ENCODE data around the gene GNAI2.
"Not testable (repeated sequence)": the region's sequence is repeated elsewhere in the genome, so short reads cannot be mapped to it uniquely, and the experiment has no call there.

The GNAI2 gene

DNA sequence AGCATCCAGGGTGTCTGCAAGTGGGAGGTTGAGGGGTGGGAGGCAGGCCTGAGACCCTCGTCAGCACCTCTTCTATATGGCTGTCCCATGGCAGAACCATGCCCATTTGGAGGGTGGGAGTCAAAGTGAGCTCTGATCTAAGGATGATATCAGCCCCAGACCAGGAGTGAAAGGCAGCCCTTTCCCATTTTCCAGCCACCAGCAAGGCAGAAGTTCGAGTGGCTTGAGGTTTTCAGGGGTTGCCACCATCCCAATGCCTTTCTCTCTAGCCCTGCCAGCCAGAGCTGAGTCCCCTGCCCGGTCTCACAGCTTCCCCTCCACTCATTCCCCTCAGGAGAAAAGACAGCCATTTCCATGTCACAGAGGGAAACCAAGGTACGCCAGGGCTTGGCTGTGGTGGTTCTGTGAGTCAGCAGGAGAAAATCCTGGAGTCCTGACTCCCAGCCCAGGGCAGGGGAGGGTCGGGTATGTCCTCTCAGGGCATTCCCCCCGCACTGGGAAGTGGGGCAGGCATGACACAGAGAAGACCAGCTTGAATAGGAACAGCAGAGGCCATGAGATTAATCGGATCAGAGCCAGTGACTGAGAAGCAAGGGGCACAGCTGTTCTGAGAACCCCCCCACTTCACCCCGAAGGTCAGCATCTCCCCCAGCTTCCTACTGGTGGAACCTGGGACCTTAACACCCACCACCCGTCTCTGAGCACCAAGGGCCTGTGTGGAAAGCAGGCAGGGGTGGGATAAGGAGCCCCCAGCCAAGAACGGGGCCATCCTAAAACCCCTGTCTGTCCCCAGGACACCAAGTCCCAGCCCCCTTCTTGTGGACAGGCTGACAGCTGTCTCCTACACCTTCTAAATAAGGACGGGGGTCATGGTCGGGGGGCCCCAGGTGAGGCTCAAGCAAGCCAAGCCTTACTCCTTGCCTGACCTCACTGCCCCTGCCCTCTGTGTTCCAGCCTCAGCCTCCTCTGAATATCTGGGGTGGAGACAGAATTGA, 31.9 kb upstream of the GNAI2 start:
- no peak overlapping the region for H3K27ac ChIP-seq

DNA sequence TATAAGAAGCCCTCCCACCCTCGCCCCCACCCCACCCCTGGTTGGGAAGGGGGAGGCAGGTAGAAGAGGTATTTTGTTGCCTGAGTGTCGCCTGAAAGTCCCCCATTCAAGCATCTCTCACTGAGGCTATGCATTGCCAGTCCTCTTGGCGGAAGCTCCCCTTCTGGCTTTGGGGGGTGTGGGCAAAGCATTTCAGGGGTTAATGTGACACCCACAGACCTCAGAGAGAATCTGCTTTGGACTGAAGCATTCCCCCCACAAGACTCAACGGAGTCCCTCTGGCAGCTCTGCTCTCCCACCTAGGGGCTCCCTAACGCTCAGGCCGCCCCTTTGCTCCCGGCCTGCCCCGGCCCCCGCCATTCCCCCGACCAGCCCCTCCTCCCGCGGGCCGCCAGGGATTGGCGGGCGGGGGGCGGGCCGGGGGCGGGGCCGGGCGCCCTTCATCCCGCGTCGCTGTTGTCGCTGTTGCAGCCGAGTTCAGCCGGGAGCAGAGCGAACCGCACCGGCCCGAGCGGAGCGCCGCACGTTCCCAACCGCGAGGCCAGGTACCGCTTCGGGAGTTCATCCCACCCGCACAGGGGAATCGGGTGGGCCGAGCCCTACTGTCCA, 31.1 kb upstream of the GNAI2 start, which contains the start of gene SLC38A3:
SLC38A3 (plus strand) TSS at position 468 of the 609 bp plus-strand sequence. CDS start 8,929 bp downstream, outside the sequence.
- no peak within 1 kb of the TSS for H3K27ac ChIP-seq
- no peak for DNase-seq (ENCODE audit: low read depth, low spot score)

More for the DNA sequence above, 31.9 kb upstream of the GNAI2 start:
- no peak for DNase-seq (ENCODE audit: low read depth, low spot score)

DNA sequence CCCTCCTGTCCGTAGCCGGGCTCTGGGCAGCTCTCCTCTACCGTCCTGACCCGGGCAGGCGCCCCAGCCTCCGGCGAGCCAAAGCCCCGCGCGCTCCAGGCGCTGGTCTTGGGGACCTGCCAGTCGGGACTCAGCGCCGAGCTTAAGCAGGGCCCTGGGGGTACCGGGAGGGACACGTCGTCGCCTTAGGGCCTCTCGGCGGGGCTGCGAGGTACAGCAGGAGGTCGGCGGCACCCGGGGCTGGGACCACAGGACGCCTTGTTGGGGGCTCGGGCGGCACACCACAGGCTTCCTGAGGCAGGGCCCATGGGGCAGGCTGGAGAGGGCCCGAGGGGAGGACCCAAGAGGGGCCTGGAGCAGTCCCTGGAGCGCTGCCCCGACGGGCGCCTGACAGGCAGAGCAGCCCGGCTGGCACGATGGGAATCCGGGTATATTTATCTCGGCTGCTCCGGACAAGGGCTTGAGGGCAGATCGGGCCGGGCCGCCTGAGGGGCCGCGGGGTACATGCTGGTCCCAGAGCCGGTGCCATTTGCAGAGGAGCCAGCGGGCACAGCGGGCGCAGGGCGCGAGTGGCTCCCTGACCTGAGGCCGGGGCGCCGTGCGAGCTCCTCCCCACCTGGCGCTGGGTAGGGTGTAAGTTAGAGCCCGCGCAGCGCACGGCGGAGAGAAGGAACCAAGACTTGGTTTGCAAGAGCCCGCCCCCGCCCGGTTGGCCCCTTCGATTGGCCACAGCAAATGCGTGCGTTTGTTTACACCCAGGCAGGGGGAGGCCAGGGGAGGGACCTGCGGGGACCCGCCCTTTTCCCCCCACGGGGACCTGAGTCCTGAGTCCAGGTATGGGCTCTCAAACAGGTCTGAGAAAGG, 30.4 kb upstream of the GNAI2 start:
- no peak overlapping the region for H3K27ac ChIP-seq
- no peak for DNase-seq (ENCODE audit: low read depth, low spot score)

DNA sequence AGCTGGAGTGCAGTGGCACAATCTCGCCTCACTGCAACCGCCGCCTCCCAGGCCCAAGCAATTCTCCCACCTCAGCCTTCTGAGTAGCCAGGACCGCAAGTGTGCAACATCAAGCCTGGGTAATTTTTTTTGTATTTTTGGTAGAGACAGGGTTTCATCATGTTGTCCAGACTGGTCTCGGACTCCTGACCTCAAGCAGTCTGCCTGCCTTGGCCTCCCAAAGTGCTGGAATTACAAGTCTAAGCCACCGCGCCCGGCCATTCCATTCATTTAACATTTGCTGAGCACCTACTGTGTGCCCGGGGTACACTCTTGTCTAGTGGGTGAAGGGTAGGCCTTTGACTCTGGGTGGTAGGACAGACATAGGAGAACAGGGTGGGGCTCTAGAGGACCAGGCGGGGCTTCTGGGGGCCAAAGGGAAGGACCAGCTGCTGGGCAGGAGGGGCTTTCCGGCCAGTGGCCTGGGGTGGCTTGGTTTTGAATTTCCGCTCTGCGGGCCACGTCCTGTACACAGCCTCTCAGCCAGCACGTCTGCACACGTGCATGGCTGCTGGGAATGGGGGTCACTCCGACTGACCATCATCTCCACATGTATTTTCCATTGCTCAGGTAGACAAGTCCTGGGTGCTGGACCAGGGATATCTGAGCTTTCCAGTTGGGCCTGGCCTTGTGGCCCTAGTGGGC, 28.5 kb upstream of the GNAI2 start:
- no peak overlapping the region for H3K27ac ChIP-seq
- DNase-seq (ENCODE audit: low read depth, low spot score), result no peak

DNA sequence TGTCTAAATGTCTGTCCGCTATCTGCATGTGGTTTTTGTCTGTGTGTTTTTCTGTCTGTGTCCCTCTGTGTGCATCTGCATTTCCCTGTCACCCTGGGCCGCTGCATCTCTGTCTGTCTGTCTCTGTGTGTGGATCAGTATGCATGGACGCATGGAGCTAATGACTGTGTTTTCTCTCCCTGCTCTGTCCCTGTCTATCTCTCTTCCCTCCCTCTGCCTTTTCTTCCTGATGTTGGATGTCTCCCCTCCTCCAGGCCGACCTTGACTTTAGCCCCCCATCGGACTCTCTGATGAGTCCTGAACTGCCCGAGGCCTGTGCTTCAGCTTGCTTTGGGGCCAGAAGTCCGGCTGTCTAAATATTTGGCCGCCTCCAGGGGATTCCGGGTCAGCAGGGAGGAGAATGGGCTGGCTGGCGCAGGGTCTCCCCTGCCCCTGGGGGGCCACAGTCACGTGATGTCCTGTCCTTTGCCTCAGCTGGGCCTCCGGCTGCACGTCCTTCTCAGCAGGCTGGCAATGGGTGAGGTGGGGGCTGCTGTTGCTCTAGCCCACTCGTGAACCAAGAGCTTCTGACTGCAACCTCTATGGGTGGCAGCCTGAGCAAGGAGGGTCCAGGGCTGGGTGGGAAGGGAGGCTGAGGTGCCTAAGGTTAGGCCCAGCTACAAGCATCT, 27.2 kb upstream of the GNAI2 start:
- no peak overlapping the region for H3K27ac ChIP-seq
- no peak for DNase-seq (ENCODE audit: low read depth, low spot score)

DNA sequence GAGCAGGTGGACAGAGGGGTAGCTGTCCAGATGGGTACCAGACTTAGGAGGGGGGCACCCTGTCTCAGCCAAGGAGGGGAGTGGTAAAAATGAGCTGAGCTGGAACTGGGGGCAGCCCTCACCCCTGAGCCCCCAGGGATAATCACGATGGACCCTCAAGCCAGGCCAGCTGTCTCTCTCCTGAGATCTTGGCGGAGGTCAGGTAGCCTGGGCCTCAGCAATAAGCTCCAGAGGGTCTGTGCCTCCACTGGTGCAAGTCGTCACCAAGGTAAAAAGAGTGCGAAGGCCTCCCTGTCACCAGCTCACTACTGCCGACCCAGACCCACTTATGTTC, 25.9 kb upstream of the GNAI2 start:
- H3K27ac ChIP-seq, result no peak overlapping the region
- no peak for DNase-seq (ENCODE audit: low read depth, low spot score)

DNA sequence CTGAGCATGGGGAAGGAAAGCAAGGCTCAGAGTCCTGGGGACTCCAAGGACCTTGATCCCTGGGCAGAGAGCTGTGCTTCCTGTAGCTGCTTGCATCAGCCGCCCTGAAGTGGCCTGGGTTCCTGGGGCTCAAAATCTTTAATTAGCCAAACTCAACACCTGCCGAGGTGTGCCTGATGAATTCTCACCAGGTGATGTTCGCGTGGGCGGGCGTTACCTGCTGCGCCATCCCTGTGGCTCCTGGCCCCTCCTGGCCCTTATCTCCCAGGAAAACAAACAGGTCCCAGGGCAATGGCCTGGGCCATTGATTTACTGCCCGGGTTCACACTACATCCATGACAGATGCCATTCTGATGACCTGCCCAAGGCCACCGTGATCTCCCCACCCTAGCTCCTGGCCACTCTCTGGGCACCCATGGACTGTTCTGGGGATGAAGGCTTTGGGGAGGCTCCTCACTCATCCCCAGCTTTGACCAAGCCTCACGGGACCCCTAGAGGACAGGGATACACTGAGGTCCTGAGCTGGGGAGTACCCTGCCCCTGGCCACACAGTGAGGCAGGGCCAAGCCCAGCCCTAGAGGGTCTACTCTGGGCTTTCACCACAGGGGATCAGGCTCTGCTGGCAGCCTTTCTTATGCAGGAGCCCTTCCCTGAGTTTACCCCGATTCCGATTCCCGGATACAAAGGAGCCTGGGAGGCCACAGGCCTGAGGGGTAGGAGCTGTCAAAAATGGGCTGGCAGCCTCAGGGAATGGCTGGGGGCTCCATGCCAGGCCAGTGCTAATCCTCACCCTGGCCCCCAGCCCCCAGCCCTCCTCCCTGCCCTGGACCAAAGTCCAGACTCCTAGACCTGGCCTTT, 25.3 kb upstream of the GNAI2 start:
- H3K27ac ChIP-seq, result no peak overlapping the region
- no peak for DNase-seq (ENCODE audit: low read depth, low spot score)

DNA sequence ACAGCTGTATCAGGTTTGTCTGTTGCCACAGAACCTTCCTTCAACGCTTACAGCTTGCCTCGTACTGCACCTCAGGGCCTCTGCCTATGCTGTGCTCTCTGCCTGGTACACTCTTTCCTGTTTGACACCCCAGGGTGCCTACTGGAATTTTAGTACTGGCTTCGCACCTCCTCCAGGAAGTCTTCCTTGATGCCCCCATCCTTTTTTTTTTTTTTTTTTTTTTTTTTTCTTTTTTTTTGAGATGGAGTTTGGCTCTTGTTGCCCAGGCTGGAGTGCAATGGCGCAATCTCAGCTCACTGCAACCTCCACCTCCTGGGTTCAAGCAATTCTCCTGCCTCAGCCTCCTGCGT, 24.7 kb upstream of the GNAI2 start:
- DNase-seq (ENCODE audit: low read depth, low spot score); H3K27ac ChIP-seq: not testable (repeated sequence)

DNA sequence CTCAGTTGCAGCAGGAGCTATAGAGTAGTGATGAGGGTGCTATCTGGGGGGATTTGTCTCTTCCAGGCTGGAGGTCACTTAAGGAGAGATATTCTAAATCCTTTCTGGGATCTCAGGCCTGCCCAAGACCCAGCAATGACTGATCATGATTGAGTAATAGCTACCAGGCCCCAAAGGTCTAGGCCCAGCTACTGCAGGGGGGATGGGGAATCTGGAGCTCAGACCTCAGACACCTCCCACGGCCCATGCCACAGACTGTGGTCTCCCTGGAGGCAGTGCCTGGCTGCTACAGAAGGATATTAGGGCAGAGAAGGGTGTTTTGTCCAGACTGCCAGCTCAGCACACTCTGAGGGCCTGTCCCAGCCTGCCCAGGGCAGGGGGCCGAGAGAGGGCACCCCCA, 24.1 kb upstream of the GNAI2 start:
- DNase-seq (ENCODE audit: low read depth, low spot score), result no peak
- H3K27ac ChIP-seq, result no peak overlapping the region

DNA sequence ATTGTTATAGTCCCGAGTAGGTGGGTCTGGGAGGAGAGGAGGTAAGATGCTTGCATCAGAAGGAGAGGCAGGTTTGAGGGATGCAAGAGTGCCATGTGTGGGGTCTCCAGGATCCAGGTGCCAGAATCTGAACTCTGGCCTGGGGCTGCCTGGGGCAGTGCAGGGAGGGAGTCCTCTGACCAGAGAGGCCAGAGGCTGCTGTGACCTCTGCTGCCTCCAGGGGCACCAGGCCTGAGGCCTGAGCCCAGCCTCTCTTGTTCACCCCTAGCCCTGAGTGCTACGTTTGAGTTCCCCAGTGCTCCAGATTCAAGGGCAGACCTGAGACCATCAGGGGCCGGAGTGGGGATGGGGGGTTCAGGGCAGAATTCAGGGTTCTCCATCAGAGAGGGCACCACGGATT, 23.5 kb upstream of the GNAI2 start:
- DNase-seq (ENCODE audit: low read depth, low spot score), result no peak
- H3K27ac ChIP-seq, result no peak overlapping the region

DNA sequence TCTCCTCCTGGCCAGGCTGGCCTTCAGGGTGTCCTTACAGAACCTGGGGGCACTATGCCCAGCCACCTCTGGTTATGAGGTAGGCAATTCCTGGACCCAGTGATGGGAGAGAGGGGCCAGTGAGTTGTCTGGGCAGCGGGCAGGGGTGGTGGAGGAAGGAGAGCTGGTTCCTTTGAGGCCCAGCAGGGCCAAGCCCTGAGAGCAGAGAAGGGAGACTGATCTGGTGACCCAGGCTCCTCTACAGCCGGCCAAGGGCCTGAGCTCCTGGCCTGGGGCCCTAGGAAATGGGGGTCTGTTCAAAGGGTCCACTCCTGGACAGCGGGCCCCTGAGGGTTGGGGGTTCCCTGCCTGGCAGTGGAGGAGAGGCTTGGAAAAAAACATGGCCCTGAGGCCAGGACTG, 23.0 kb upstream of the GNAI2 start:
- no peak for DNase-seq (ENCODE audit: low read depth, low spot score)
- no peak overlapping the region for H3K27ac ChIP-seq

DNA sequence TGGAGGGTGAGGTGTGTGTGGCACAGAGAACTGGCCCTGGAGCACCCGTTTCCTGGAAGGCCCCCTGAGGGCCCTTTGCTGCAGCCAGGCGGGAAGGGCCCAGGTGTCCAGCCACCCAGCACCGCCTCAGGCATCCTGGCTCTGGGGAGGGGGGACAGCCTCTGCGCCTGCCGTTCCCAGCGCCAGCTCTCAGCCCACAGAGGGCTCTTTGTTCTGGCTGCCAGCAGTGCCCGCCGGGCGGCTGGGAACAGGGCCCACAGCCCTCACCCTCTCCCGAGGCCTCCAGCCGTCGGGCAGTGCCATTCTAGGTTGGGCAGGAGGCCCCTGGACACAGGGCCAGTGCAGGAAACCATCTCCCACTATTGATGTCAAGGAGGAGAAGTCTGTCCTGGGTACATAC, 22.6 kb upstream of the GNAI2 start:
- no peak for DNase-seq (ENCODE audit: low read depth, low spot score)
- no peak overlapping the region for H3K27ac ChIP-seq

DNA sequence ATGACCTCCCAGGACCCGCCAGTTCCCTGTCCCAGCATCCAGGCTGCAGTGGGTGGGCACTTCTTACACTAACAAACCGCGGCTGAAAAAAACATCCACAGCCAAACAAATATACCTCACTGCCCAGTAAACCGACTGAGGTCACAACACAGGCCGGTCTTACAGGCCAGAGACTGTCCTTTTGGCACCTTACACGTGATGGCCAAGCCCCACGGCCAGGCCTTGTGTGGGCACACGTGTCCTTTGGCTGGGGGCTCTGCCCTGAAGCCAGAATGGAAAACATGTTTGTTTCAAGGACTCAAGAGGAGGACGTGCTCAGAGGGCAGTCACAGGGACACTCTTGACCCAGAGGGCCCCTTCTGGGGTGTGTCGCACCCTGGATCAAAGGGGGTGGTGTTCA, 21.2 kb upstream of the GNAI2 start:
- H3K27ac ChIP-seq, result no peak overlapping the region
- no peak for DNase-seq (ENCODE audit: low read depth, low spot score)

DNA sequence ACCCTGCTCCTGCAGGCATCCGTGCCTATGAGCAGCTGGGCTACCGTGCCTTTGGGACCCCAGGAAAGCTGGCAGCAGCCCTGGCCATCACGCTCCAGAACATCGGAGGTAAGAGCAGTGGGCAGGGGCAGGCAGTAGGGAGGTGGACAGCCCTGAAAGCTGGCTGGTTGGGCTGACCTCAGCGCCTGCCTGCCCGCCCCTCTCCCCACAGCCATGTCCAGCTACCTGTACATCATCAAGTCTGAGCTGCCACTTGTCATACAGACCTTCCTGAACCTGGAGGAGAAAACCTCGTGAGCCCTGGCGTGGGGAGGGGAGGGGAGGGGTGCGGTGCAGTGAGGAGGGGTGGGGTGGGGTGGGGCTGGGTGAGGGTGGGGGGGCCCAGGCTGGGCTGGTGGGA, 20.5 kb upstream of the GNAI2 start:
- no peak overlapping the region for H3K27ac ChIP-seq

DNA sequence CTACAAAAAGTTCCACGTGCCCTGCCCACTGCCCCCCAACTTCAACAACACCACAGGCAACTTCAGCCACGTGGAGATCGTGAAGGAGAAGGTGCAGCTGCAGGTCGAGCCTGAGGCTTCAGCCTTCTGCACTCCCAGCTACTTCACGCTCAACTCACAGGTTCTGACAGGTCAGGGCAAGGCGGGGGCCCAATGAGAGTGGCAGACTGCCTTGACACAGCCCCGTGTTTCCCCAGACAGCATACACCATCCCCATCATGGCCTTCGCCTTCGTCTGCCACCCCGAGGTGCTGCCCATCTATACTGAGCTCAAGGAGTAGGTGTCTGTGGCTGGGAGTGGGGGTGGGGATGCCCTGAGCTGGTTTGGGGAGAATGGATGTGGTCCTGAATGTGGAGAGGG, 18.3 kb upstream of the GNAI2 start:
- DNase-seq (ENCODE audit: low read depth, low spot score), result no peak
- H3K27ac ChIP-seq, result no peak overlapping the region

More for the DNA sequence above, 20.5 kb upstream of the GNAI2 start:
- no peak for DNase-seq (ENCODE audit: low read depth, low spot score)

DNA sequence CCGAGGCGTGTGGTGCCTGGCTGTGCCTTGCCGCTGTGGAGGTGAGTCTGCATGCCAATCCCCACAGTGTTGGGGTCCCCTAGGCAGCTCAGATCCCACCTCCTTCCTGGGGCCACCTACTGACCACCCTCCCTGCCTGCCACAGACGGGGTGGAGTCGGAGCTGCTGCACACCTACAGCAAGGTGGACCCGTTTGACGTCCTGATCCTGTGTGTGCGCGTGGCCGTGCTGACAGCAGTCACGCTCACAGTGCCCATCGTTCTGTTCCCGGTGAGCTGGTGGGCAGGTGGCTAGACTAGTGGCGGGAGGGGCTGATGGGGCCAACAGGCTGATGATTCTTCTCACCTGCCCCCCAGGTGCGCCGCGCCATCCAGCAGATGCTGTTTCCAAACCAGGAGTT, 17.6 kb upstream of the GNAI2 start:
- DNase-seq (ENCODE audit: low read depth, low spot score), result no peak
- H3K27ac ChIP-seq, result no peak overlapping the region

DNA sequence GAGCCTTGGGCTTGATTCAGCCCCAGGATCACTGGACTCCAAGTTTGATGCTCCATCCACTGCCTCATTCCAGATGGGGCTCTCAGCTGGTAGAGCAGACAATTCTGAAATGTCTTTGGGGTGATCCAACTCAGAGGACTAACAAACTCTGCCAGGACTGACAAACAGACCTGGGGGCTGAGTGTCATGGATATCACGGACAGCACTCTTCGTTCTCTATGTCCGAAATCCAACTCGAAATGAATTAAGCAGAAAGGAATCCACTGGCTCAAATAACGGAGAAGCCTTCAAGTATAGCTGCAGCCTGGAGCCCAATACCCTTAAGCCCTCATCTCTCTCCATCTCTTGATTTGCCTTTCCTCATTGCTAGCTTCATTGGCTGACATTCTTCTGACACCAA, 16.7 kb upstream of the GNAI2 start:
- no peak for DNase-seq (ENCODE audit: low read depth, low spot score)
- no peak overlapping the region for H3K27ac ChIP-seq

DNA sequence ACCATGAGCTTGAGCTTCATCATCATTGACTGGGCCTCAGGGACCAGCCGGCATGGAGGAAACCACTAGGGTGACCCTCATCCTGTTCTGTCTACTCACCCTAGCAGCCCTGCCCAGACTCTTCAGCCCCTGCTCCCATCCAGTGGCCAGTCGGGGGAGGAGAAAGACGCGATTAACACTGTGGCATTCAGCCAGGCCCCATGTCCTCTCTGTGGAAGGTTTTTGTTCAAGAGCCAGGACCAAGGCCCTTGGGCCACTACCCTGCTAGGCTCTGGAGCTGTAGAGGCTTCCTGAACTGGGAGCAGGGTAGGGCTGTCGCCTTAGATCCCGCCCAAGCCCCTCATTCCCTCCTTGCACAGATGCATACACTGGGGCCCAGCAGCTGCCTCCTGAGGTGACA, 15.9 kb upstream of the GNAI2 start:
- no peak for DNase-seq (ENCODE audit: low read depth, low spot score)
- no peak overlapping the region for H3K27ac ChIP-seq

DNA sequence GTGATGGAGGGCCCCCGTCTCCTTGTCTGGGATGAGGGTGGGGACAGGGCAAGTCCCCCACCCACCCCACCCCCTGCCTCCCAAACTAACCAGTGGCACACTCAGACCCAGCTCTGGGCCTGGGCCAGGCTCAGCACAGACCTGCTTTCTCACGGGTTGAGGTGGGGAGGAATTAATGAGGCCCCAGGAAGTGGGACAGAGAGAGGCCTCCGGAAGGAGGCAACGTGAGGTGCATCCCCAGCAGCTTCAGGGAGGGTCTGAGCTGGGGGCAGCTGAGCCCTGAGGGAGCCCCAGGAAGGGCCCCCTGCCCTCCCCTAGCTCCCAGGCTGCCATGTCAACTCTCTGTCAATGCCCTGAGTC, 15.0 kb upstream of the GNAI2 start:
- no peak overlapping the region for H3K27ac ChIP-seq
- DNase-seq (ENCODE audit: low read depth, low spot score), result no peak

Data from epithelial cell of prostate (primary cell).